HepG2 (cell line): ENCODE data around the gene SPATA13. TPM values are rescaled to one million over a fixed set of nuclear protein-coding genes. Genes with fewer than 3 reads are reported as not detected.

ENCODE experiments used
- FOXA3 ChIP-seq: IDR thresholded peaks from 2 replicates; pipeline ENCODE4 v1.6.1; 2016; ENCODE audit warnings: missing genetic modification reagents, missing compliant biosample characterization
- HNRNPL ChIP-seq: fragments of 200-400 bp; formaldehyde crosslinking; IDR thresholded peaks from 2 replicates; pipeline ENCODE4 v1.6.1; 2017; ENCODE audit warnings: mild to moderate bottlenecking, low read depth, low read length
- MED1 ChIP-seq: sonication (generic); formaldehyde crosslinking; IDR thresholded peaks from 2 replicates; pipeline ENCODE4 v1.4.0; 2020; ENCODE audit warnings: missing genetic modification reagents
- MIER3 ChIP-seq: IDR thresholded peaks from 2 replicates; pipeline ENCODE4 v1.6.1; 2016; ENCODE audit warnings: missing compliant biosample characterization, borderline replicate concordance
- REST ChIP-seq, 2 experiments: IDR thresholded peaks; 2 replicates each; pipeline ENCODE4 v1.6.1; 2011 to 2012; ENCODE audit warnings: low read length in 2 of 2, borderline replicate concordance in 1 of 2, low read depth in 1 of 2, mild to moderate bottlenecking in 1 of 2, moderate library complexity in 1 of 2
- SAP130 ChIP-seq: IDR thresholded peaks from 2 replicates; pipeline ENCODE4 v1.6.1; 2016; ENCODE audit warnings: low read depth
- ZBTB39 ChIP-seq: sonication (generic); formaldehyde crosslinking; IDR thresholded peaks from 2 replicates; pipeline ENCODE4 v1.5.0; 2020; ENCODE audit warnings: missing genetic modification reagents
- ZNF496 ChIP-seq: sonication (generic); formaldehyde crosslinking; IDR thresholded peaks from 2 replicates; pipeline ENCODE4 v1.8.1; 2023; ENCODE audit warnings: mild to moderate bottlenecking, moderate library complexity, missing genetic modification reagents; ENCODE audit not compliant: insufficient replicate concordance
- ZSCAN31 ChIP-seq: sonication (generic); formaldehyde crosslinking; IDR thresholded peaks from 2 replicates; pipeline ENCODE4 v1.5.0; 2020; ENCODE audit warnings: low read depth, mild to moderate bottlenecking, missing genetic modification reagents
- polyA plus RNA-seq, 8 experiments: library from polyadenylated mRNA; depleted of rRNA in 3 of 8; stranded (reverse) in 7 of 8; unstranded in 1 of 8; fragments of >200 nt; fragmentation: Illumina TruSeq in 4 of 8; extraction: Trizol in 4 of 8; gene quantifications; 2 replicates each; pipeline versions ENCODE4 v1.2.1 to v1.2.3, GENCODE V29; 2011 to 2016; ENCODE audit warnings: low read depth in 4 of 8, missing spikeins in 1 of 8, mixed read lengths in 1 of 8; ENCODE audit not compliant: insufficient read depth in 1 of 8
- total RNA-seq, 5 experiments: library from RNA; depleted of rRNA; stranded (reverse); fragments of >200 nt; fragmentation: Illumina TruSeq; extraction: Trizol; gene quantifications; 2 replicates each; pipeline ENCODE4 v1.2.3, GENCODE V29; 2016; ENCODE audit warnings: low read depth in 1 of 5

SPATA13 gene
- total and polyA plus RNA-seq, 2 of the 13 experiments (the other 11 are each of a cell fraction or from before 2014, with no cell fraction given) = 11.3 to 14.2 TPM

- no peak for TF ChIP-seq ZBTB39 (CRISPR knock-in tag)
- TF ChIP-seq HNRNPL = 0 out of 2 replicates have a peak, but pooled peaks have one; percentile 24
- no peak for TF ChIP-seq REST (IDR thresholded peaks at IDR 0.05; ENCODE audit: borderline replicate concordance in 1 of 2, low read depth in 1 of 2, low read length in 2 of 2)
- peak; percentile 66 for TF ChIP-seq SAP130 (CRISPR knock-in tag)
- TF ChIP-seq ZNF496 (CRISPR knock-in tag) = no peak
- TF ChIP-seq FOXA3 = peak; percentile 57
- TF ChIP-seq MIER3 (CRISPR knock-in tag) = peak; percentile 48; the same call in 1 of the 2 replicates
- no peak for TF ChIP-seq ZSCAN31 (CRISPR knock-in tag)
- peak; percentile 56; the same call in 1 of the 2 replicates for TF ChIP-seq MED1 (CRISPR knock-in tag)
- TF ChIP-seq, all 625 proteins: peak for 51
These were observed 11.9 kb upstream of the SPATA13 start (continued) for GRCh38 chr13:24148414-24149235.
